K562 (cell line): ENCODE data around the gene KMT2D. TPM values are rescaled to one million over a fixed set of nuclear protein-coding genes. Genes with fewer than 3 reads are reported as not detected.

Experiments
- ATAC-seq: fragments of 200-7000 bp; cut with Tn5 transposase; 3 replicates; pipeline ENCODE4 v1.9.1; 2020; ENCODE audit warnings: moderate library complexity
- BruUV-seq: library from RNA; stranded (reverse); fragments of 400-500 nt; replicated peaks from 2 replicates; lab custom pipeline; 2021; lab: Mats Ljungman, UMichigan
- CTCF ChIA-PET: fragments of 300-600 bp; formaldehyde crosslinking; extraction: SDS; loops from one replicate; lab custom pipeline; 2021; ENCODE audit warnings: low intra/inter-chr PET ratio; lab: Yijun Ruan, JAX
- POLR2A ChIA-PET: fragments of 300-600, 350-650 bp; sonication (Branson Sonifier 250); formaldehyde crosslinking; extraction: SDS; loops from one replicate; lab custom pipeline; 2021; ENCODE audit warnings: antibody characterized with exemption, inconsistent platforms; lab: Yijun Ruan, JAX
- DNase-seq, 4 experiments: peaks; one replicate each; pipeline versions ENCODE4 v3.0.0 to v3.0.0-alpha.2; 2011 to 2018; ENCODE audit warnings: low spot score in 3 of 4, mixed read lengths in 3 of 4; ENCODE audit errors: extremely low read depth in 1 of 4
- FAIRE-seq: peaks from 2 replicates; lab custom pipeline; 2011; peaks lifted over from hg19 to GRCh38; lab: Jason Lieb, UNC
- H2AFZ ChIP-seq: 2 replicates; pipeline ENCODE4 v1.6.0; 2011; ENCODE audit warnings: low read depth, low read length, control low read depth, inconsistent platforms
- H3K27ac ChIP-seq: fragments of 200-600 bp; 3 replicates; pipeline ENCODE4 v1.8.0; 2011; ENCODE audit warnings: low read depth, mild to moderate bottlenecking, control low read depth, inconsistent platforms, low read length, moderate library complexity, mixed read lengths; ENCODE audit errors: extremely low read depth
- H3K27me3 ChIP-seq, 2 experiments: fragments of 300-600 bp in 1 of 2; 2 replicates in 1 of 2; 3 replicates in 1 of 2; pipeline versions ENCODE4 v1.6.0 to v1.8.0; 2011; ENCODE audit warnings: inconsistent platforms in 2 of 2, low read length in 2 of 2, mild to moderate bottlenecking in 1 of 2, mixed read lengths in 1 of 2, moderate library complexity in 1 of 2; ENCODE audit not compliant: control insufficient read depth in 2 of 2, insufficient read depth in 2 of 2
- H3K36me3 ChIP-seq: fragments of 300-600 bp; 3 replicates; pipeline ENCODE4 v1.8.0; 2011; ENCODE audit warnings: mild to moderate bottlenecking, low read length, inconsistent platforms; ENCODE audit not compliant: control insufficient read depth, insufficient read depth
- H3K4me1 ChIP-seq, 2 experiments: fragments of 200-600 bp in 1 of 2; replicated peaks in 1 of 2; 2 replicates in 1 of 2; 3 replicates in 1 of 2; pipeline versions ENCODE4 v1.5.1 to v1.8.0; 2011; ENCODE audit warnings: inconsistent platforms in 2 of 2, low read length in 2 of 2, mild to moderate bottlenecking in 1 of 2, mixed read lengths in 1 of 2, moderate library complexity in 1 of 2; ENCODE audit not compliant: control insufficient read depth in 2 of 2, insufficient read depth in 2 of 2
- H3K4me2 ChIP-seq: 2 replicates; pipeline ENCODE4 v1.6.1; 2011; ENCODE audit warnings: low read length, control low read depth, inconsistent platforms, mixed read lengths; ENCODE audit not compliant: insufficient read depth
- H3K4me3 ChIP-seq: fragments of 200-600 bp; sonication (generic), shearing (Covaris generic); 2 replicates; pipeline ENCODE4 v1.5.1; 2016; ENCODE audit warnings: control low read depth, inconsistent platforms
- H3K79me2 ChIP-seq: fragments of 200-600 bp; 3 replicates; pipeline ENCODE4 v1.8.0; 2011; ENCODE audit warnings: low read length, inconsistent platforms; ENCODE audit not compliant: control insufficient read depth, insufficient read depth
- H3K9ac ChIP-seq, 2 experiments: 2 replicates each; pipeline versions ENCODE4 v1.6.0 to v1.6.1; 2011; ENCODE audit warnings: low read depth in 2 of 2, low read length in 2 of 2, control low read depth in 1 of 2, inconsistent platforms in 1 of 2, mild to moderate bottlenecking in 1 of 2, mixed read lengths in 1 of 2; ENCODE audit not compliant: insufficient read depth in 1 of 2
- H3K9me1 ChIP-seq: one replicate; pipeline ENCODE4 v1.6.0; 2011; ENCODE audit warnings: inconsistent platforms, mild to moderate bottlenecking, low read length, moderate library complexity; ENCODE audit not compliant: control insufficient read depth, insufficient read depth
- H3K9me3 ChIP-seq: replicated peaks from 2 replicates; pipeline ENCODE4 v1.5.1; 2011; ENCODE audit warnings: low read depth, low read length, inconsistent platforms; ENCODE audit not compliant: control insufficient read depth, insufficient read depth
- H4K20me1 ChIP-seq: replicated peaks from 2 replicates; pipeline ENCODE4 v1.6.1; 2011; ENCODE audit warnings: low read length, inconsistent platforms, mixed read lengths; ENCODE audit not compliant: control insufficient read depth, insufficient read depth
- ADNP ChIP-seq: fragments of 200-800 bp; sonication (Bioruptor generic); IDR thresholded peaks from 2 replicates; pipeline ENCODE4 v1.6.1; 2016; ENCODE audit warnings: missing genetic modification characterization, missing compliant biosample characterization
- ELF1 ChIP-seq: fragments of 200-800 bp; sonication (Bioruptor generic); IDR thresholded peaks from 2 replicates; pipeline ENCODE4 v1.6.1; 2016; ENCODE audit warnings: missing genetic modification characterization, missing compliant biosample characterization
- HLTF ChIP-seq: fragments of 450-650 bp; IDR thresholded peaks from 2 replicates; pipeline ENCODE4 v1.6.1; 2016
- POU5F1 ChIP-seq: fragments of 150-350 bp; IDR thresholded peaks from 2 replicates; pipeline ENCODE4 v1.6.1; 2014; ENCODE audit warnings: borderline replicate concordance, low read length, low read depth, mild to moderate bottlenecking; ENCODE audit not compliant: partially characterized antibody
- RAD21 ChIP-seq, 2 experiments: fragments of 250-450 bp in 1 of 2; fragments of 450-650 bp in 1 of 2; sonication (Bioruptor Pico) in 1 of 2; formaldehyde crosslinking in 1 of 2; IDR thresholded peaks in 1 of 2; conservative IDR thresholded peaks in 1 of 2; 2 replicates each; pipeline versions ENCODE4 v1.4.0 to v1.8.0; 2020 to 2022; ENCODE audit warnings: mild to moderate bottlenecking in 2 of 2, moderate library complexity in 1 of 2
- SPI1 ChIP-seq: IDR thresholded peaks from 2 replicates; pipeline ENCODE4 v1.6.1; 2011; ENCODE audit warnings: low read depth, low read length, control low read depth, borderline replicate concordance
- SREBF2 ChIP-seq: sonication (generic); formaldehyde crosslinking; IDR thresholded peaks from 2 replicates; pipeline ENCODE4 v1.4.0; 2020; ENCODE audit warnings: mild to moderate bottlenecking, missing genetic modification reagents
- YY1 ChIP-seq, 3 experiments: IDR thresholded peaks; 2 replicates each; pipeline ENCODE4 v1.6.1; 2011; ENCODE audit warnings: low read length in 2 of 3, mild to moderate bottlenecking in 2 of 3, moderate library complexity in 2 of 3, borderline replicate concordance in 1 of 3, control low read depth in 1 of 3, low read depth in 1 of 3; ENCODE audit not compliant: insufficient read depth in 3 of 3, insufficient replicate concordance in 2 of 3, control insufficient read depth in 1 of 3, insufficient read length in 1 of 3; ENCODE audit errors: extremely low read depth in 1 of 3
- WGBS: fragments of 100-300 bp; shearing (Covaris generic); methylation state at CpG from one replicate; pipeline ENCODE4 v1.1.6; 2016; ENCODE audit warnings: low coverage, mixed read lengths; ENCODE audit not compliant: insufficient coverage; ENCODE audit errors: missing lambda C conversion rate; 5-methylcytosine and 5-hydroxymethylcytosine counted together
- in situ Hi-C: fragments of 300-500 bp; cut with MboI; formaldehyde crosslinking; loops from 4 replicates; pipeline ENCODE4 v1.15.0; 2018; ENCODE audit warnings: inconsistent platforms, mixed read lengths
- intact Hi-C: fragments of 100-400 bp; cut with micrococcal nuclease; formaldehyde crosslinking; loops from 2 replicates; pipeline ENCODE4 v1.14.2; 2022
- polyA plus RNA-seq, 8 experiments: library from polyadenylated mRNA; depleted of rRNA in 4 of 8; stranded (reverse) in 5 of 8; unstranded in 3 of 8; fragments of >200 nt; fragmentation: Nextera tagmentation in 2 of 8; fragmentation: Illumina TruSeq in 1 of 8; extraction: Ambion mirVana in 2 of 8; extraction: Trizol in 1 of 8; gene quantifications; 2 replicates each; pipeline versions ENCODE4 v1.2.1 to v1.2.3, GENCODE V29; 2011 to 2014; ENCODE audit warnings: inconsistent platforms in 1 of 8, missing spikeins in 1 of 8
- total RNA-seq, 7 experiments: library from RNA; depleted of rRNA in 6 of 7; stranded (reverse); fragments of >200 nt in 6 of 7; fragmentation: Illumina TruSeq in 2 of 7; extraction: Trizol in 2 of 7; gene quantifications; 2 replicates each; pipeline versions ENCODE4 v1.2.1 to v1.2.3, GENCODE V29; 2011 to 2021; ENCODE audit warnings: low replicate concordance in 1 of 7
- TF ChIP-seq, protein P1 (sequence below): sonication (generic); formaldehyde crosslinking; IDR thresholded peaks from 2 replicates; pipeline ENCODE4 v1.8.0; 2022; ENCODE audit warnings: mild to moderate bottlenecking, missing genetic modification reagents

Gene KMT2D
- total and polyA plus RNA-seq, 9 of the 15 experiments (the other 6 are each of a cell fraction or from before 2014, with no cell fraction given) = 0.22 to 93.7 (median 13.7) TPM

DNA sequence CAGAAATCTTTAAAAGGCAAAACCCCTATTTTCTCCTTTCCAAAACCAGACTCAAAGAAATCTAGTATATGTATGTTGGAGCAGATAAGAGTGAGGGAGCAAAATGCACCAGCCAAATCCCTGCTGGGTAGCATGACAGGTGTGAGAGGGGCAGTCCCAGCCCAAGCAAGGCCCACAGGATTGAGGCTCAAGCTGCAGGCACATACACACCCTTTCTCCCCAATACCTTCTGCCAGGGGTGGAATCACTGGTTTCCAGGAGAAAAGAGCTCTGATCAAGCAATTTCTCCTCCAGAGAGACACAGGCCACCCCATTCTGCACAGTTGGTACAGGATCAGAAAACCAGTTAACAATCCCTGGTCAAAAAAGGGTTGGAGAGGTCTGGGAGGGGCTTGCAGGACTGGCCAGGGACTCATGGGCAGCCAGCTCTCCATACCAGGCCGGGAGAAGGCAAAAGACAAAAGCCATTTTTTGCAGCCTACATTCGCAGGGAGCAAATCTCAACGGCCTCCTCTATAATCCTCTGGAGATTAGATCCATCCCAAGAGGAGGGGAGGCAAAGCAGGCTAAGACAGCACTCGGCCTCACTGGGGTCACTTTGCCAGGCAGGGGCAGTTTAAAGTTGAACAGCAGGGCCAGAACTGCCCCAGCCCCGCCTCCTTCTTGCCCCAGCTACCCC lies 2.1 kb downstream of the KMT2D start (continued):
- TF ChIP-seq POU5F1 = no peak
- TF ChIP-seq SPI1 = no peak
- no peak for TF ChIP-seq HLTF

DNA sequence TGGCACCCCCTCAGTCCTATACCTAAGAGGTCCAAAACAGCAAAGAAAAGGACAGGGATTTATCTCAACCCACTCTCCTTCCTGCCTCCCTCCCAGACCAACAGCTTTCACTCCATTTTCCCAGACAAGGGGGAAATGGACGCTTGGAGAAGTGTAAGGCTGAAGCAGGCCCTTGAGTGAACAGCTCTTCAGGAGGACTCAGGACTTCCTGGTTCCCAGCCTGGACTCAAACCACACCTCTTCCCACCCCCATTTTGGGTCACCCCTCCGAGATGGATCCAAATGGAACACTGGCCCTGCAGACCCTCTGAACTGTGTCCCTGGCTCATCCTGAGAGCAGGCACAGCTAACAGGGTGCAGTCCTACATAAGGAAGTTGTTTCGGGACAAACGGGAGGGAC lies 2.7 kb downstream of the KMT2D start:
- POLR2A ChIA-PET = interaction anchor here (0.6 to 6.4 kb wide), 13 partner anchors 10 to 523 kb away, joined by 3 to 40 read pairs (median 5); partner anchors contain the start of genes RHEBL1, TUBA1B and TUBA1C

More for the DNA sequence above, 2.7 kb downstream of the KMT2D start:
- peak overlapping the region; percentile 94 for H3K4me3 ChIP-seq
- H4K20me1 ChIP-seq = peaks cover 51% of the 10 kb centered on the region
- intact Hi-C loops (no loop called here), in situ Hi-C loops (no loop called here)
- H3K79me2 ChIP-seq = peaks cover 87% of the 10 kb centered on the region
- no peak overlapping the region for H2AFZ ChIP-seq
- 2% methylated on average over 4 of the region's 4 CpGs for WGBS
- peak overlapping the region; percentile 96 to 98 for H3K9ac ChIP-seq
- no peaks in the 10 kb centered on the region for H3K9me3 ChIP-seq
- no peak for ATAC-seq
- peaks cover 12 to 24% of the 10 kb centered on the region in 2 experiments; a peak in 4 of 5 replicates for H3K4me1 ChIP-seq
- peak; percentile 65 for FAIRE-seq
- peak overlapping the region; percentile 94 for H3K4me2 ChIP-seq
- no peaks in the 10 kb centered on the region for H3K27me3 ChIP-seq
- TF ChIP-seq YY1 (IDR thresholded peaks at IDR 0.05; ENCODE audit: borderline replicate concordance in 1 of 3, control insufficient read depth in 1 of 3, extremely low read depth in 1 of 3, insufficient read depth in 3 of 3, insufficient read length in 1 of 3, insufficient replicate concordance in 2 of 3, low read depth in 1 of 3, low read length in 2 of 3) (peak in 1 of 3 experiments; percentile 3), ADNP (tag) (no peak), RAD21 (CRISPR knock-in tag; conservative IDR thresholded peaks at IDR 0.05 in 1 of 2, IDR thresholded peaks at IDR 0.05 in 1 of 2) (no peak), ELF1 (tag) (peak; percentile 25; the same call in 1 of the 2 replicates), SREBF2 (CRISPR knock-in tag) (no peak)
- TF ChIP-seq, protein P1, sequence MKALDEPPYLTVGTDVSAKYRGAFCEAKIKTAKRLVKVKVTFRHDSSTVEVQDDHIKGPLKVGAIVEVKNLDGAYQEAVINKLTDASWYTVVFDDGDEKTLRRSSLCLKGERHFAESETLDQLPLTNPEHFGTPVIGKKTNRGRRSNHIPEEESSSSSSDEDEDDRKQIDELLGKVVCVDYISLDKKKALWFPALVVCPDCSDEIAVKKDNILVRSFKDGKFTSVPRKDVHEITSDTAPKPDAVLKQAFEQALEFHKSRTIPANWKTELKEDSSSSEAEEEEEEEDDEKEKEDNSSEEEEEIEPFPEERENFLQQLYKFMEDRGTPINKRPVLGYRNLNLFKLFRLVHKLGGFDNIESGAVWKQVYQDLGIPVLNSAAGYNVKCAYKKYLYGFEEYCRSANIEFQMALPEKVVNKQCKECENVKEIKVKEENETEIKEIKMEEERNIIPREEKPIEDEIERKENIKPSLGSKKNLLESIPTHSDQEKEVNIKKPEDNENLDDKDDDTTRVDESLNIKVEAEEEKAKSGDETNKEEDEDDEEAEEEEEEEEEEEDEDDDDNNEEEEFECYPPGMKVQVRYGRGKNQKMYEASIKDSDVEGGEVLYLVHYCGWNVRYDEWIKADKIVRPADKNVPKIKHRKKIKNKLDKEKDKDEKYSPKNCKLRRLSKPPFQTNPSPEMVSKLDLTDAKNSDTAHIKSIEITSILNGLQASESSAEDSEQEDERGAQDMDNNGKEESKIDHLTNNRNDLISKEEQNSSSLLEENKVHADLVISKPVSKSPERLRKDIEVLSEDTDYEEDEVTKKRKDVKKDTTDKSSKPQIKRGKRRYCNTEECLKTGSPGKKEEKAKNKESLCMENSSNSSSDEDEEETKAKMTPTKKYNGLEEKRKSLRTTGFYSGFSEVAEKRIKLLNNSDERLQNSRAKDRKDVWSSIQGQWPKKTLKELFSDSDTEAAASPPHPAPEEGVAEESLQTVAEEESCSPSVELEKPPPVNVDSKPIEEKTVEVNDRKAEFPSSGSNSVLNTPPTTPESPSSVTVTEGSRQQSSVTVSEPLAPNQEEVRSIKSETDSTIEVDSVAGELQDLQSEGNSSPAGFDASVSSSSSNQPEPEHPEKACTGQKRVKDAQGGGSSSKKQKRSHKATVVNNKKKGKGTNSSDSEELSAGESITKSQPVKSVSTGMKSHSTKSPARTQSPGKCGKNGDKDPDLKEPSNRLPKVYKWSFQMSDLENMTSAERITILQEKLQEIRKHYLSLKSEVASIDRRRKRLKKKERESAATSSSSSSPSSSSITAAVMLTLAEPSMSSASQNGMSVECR (CRISPR knock-in tag) = 0 out of 2 replicates have a peak, but pooled peaks have one; percentile 5
- peak in 1 of 4 experiments; percentile 30 for DNase-seq
- H3K9me1 ChIP-seq = peaks cover 4% of the 10 kb centered on the region
- peaks cover 41% of the 10 kb centered on the region for H3K36me3 ChIP-seq
- no TSS peak for BruUV-seq
- H3K27ac ChIP-seq = peak overlapping the region; percentile 65; the same call in 1 of the 3 replicates
- CTCF ChIA-PET = no interaction called here
